IPS-NIHi7 (cell line): Measurements from ENCODE around the gene VAC14.

Experiments used
- DNase-seq: peaks from one replicate; pipeline ENCODE4 v3.0.0; 2012; ENCODE audit warnings: mixed read lengths; ENCODE audit errors: extremely low spot score

The VAC14 gene

DNA sequence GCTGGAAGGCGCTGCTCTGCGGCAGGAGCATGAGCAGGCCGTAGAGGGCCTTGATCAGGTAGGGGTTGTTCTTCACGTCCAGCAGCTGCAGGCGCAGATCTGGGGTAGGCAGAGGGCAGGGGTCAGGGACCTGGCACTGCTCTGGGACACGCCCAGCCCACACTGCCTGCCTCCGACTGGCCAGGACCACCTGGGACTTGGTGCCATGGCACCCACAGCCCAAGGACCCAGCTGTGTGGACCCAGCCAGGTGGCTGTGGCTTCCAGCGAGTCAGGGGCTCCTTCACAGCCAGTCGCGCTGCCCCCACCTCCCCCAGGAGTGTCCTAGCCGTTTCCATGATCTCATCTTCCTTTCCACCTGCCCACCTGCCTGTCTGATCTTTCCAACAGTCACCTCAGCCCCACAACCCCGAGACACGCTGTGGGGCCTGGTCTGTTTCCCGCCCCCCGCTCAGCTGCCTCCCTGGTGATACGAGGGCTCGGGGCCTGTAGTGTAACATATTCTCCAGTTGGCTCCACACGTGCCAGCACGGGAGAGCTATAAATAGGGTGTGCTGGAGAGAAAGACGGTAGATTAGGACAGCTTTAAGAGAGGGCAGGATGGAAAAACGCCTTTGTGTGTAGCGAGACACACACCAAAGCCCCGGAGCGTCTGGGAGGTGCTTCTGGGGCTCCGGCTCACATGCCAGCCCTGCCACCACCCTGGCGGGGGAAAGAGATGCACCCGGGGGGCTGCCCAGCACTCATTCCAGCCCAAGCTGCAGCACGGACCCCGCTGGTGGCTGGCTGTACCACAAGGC lies 107.9 kb downstream of the VAC14 start:
- no peak for DNase-seq

DNA sequence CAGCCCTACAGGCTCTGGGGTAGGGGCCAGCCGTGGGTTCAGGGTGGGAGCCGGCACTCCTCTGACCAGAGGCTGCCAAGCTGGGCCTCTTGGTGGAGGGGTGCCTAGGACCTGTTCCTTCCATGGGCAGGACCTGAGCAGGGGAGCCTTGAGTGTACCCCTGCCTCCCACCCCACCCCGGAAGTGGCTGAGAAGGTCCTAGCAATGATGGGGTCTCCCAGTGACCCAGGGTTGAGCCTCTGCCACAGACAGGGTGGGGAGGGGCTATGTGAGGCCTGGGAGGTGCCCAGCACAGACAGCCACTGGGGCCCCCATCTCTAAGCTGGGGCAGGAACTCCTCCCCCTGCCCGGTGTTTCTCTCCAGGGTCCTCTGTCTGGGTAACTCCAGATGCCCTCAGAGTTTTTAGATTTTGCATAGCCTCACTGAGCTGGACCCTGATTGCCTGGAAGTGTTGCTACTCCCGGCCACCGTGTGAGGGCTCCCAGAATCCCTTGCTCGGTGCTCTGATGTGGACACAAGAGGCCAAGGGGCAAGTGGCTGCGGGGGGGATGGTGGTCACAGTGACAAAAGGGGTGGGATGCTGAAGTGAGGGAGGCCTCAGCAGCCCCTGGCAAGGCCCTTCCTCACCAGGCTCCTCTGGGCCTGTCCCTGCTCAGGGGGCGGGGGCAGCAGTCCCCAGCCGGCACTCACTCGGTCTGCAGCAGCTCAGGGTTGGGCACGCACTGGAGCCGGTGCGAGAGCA lies 108.7 kb downstream of the VAC14 start:
- DNase-seq: no peak

DNA sequence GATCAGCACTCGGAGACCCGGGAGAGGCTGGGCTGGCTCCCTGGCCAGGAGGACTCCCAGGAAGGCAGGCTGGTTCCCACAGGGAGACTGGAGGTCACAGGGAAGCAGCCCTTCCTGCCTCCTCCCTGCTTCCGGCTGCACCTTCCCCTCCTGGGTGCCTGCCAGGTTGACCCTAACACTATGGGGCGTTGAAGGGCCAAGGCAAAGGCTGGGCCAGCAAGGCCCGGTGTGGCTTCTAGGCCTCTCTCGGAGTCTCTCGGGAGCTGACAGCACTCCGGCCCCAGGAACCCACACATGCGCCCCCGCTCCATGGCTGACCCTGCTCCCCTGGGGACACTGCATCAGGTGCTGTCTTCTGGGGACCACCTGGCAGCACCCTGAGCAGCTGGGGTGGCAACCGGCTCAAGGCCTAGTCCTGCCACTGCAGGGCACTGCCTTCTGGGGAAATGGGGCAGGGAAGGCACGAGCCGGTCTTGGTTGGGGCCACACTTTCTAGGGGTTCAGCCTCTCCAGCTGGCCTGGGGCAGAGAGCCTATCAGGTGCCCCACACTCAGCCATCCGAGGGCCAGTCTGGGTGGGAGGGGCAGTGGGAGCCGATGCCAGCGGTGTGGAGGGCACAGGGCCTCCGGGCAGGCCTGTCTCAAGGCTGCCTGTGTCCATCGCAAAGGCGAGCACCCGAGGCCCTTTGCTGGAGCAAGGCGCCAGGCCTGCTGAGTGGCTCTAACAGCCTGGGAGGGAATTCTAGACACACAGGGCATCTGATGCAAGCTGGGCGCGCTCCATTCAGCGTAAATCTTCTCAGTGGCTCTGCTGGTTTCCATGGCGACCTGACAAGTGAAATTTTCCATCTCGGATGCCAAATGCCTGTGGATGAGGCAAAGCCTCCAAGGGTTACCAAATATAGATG lies 109.5 kb downstream of the VAC14 start:
- DNase-seq: no peak

DNA sequence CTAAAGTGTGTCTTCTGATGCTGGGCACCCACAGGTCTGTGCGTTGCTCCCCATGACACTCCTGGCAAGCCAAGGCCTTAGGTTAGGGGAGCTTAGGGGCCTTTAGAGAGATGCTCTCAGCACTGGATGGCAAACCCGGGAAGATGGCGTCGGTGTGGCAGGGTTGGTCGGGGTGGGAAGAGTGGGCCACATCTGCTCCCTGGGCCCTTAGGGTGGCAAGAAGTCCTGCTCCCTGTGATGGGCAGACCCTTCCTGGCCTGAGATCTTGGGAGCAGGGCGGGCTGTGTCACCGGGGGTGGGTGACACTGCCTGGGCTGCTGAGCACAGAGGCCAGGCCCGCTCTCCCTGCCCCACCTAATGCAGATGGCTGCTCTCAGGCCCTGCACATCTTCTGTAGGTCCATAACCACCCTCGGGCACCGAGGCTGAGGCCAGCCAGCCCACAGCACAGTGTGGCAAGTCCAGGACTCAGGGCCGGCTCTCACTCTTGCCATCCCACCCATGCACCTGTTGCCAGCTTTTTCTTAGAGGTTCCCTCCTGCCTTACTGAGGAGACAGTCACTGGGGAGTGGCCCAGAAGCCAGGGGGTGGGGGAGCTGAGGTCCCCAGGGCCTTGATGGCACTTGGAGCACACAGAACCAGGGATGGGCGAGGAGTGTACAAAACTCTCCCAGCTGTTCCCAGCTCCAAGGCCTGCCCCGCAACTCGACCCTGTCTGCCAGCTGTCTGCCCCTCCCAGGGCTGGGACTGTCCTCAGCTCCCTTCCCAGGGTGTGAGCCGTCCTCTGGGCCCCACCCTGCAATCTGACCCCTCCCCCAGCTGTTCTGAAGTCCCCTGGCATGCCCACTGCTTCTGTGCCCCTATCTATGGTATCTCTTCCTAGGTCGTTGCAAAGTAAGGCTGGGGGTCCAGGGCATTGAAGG lies 110.7 kb downstream of the VAC14 start:
- no peak for DNase-seq

DNA sequence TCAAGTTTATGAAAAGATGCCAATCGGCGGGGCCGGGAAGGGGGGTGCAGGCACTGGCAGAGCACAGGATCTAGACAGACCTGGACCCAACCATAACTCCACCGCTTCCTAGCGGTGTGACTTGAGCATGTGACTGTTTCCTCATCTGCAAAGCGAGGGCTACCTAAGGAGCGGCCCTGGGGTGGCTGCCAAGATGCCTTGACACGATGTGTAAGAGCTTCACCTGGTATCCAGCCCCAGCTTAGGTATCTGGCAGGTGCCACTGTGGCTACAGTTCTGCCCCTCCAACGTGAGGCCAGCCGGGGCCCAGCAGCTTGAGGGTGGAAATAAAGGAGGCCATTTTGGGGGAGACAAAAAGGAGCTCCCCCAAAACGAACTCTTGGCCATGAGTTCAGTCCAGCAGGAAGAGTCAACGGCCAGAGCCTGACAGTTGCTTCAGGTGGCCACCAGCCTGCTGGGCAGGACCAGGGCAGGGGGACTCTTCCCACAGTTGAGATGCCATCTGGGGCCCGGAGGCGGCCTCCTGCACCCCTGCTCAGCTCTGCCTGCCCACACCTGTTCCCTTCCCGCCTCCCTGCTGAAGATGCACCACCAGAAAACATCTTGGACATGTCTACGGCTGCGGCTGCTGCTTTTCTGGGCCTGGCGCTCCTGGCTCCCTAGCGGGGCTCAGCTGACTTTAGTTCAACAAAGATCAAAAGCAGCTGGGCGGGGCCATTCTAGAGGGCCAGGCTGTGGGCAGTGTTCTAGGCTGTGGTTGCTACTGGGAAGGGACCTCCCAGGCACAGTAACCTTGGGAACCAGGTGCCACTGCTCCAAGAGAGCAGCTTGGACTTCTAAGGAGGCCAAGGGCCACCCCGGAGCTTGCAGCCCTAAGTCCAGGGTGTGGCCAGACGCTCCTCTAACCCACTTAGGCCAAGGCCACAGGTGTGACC lies 111.7 kb downstream of the VAC14 start:
- DNase-seq: no peak

DNA sequence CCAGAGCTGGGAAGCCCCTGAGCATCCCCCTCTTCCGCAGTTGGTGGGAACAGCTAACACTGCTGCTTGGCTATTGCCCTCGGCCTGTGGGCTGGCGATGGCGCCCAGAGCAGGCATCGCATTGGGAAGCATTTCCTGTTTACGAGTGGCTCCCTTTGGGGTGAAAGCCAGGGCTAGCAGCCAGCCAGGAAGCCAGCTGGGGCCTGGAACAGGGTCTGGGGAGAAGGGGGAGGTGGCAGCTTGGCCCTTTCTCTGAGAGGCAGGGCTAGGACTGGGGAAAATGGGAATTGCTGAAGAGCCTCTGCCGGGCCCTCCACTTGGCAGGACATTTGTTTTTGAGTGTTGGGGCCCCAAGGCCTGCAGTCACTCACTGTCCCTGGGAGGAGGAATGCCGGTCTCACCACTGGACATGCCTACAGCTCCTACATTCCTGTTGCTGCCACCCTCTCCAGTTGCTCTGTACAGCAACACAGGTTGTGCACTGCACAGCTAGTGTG lies 112.7 kb downstream of the VAC14 start:
- no peak for DNase-seq

DNA sequence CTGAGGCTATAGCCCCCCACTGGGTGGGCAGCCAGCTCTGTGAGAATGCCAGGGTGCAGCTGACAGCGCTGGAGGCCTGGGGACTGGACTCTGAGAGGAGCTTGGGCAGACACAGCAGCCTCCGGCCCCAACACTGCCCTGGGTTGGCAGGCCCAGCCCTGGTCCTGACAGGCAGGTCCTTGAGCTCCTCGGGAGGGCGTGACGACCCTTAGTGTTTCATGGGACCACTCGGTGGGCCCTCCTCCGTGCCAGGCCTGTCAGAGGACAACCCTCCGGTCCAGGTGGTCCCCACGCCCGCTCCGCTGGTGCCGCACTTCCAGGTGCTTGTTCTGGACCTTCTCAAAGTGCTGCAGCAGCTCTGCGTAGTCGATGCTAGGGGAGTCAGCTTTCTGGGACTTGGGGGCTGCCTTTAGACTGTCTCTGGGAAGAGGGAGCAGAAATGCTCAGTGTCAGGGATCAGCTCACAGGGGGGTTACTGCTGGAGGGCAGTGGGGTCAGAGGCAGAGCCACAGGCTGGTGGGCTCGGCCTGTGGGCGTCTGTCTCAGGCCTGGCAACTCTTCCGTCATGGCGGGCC lies 113.2 kb downstream of the VAC14 start:
- no peak for DNase-seq

DNA sequence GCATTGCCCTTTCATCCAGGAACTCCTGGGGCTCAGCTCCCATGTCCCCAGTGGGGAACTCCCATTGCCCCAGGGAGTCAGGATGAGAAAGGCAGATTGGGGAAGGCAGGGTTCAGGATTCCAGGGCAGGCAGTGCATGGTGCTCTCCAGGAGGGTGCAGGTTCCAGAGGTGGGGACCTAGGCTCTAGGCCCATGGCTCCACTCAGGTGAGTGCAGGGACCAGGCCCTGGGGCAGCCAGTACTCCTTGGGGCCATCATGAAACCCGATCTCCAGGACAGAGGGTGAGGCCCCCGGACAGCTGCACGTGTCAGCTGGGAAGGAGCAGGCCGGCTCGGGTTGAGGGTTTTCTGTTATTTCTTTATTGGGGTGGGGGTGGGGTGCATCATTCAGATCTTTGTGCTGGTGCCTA lies 113.9 kb downstream of the VAC14 start:
- DNase-seq: no peak

DNA sequence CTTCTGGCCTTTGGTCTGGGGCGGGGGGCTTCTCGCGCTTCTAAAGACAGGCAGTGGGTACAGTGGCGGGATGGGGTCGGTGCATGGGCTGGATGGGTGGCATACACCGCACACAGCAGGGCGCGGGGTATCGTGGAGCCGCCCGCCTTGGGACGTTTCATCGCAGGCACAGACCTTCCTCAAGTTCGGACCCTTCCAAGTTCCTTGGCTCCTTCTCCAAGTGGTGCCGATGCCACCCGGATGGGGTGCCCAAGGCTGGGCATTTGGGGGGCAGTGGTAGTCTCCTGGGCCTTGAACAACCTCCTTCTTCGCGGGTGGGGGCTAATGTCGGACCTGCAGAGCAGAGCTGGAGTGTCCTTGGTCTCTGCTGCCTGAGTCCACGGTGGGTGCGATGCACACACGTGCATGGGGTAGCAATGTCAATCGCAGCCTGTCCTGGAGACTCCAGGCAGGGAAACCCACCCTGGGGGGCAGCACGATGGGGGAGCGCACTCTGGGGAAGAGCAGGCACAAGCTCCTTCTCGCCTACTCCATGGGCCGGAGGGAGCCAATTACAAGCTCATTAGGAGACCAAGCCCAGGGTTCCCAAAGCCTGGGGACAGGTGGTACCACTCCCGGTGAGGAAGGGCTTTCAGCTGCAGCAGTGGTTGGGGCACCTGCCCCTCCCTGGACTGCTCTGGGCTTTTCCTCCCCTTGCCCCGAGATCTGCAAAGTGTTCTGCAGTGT lies 114.4 kb downstream of the VAC14 start:
- no peak for DNase-seq

DNA sequence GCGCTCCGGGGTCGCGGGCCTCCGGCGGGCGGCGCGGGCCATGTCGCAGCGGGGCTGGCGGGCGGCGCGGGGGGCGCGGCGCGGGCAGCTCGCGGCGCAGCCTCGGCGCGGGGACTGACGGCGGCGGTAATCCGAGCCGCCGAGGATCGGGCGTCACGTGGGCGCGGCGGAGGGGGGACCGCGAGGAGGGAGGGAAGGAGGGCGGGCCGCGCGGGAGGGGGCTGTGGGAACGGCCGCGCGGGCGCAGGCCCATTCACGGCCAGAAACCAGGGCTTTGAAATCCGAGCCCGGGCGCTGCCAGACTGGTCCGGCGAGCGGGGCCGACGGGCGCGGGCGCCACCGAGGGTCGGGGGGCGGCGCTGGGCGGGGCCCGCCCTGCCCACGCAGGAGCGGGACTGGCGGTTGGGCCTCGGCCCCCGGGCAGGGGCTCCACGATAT lies 115.0 kb downstream of the VAC14 start, which contains the start of gene MTSS2:
Gene MTSS2, minus strand, starts transcription at position 116 of the 438 bp plus-strand sequence. CDS start 262 bp downstream, outside the sequence.
- DNase-seq: peak; percentile 92

DNA sequence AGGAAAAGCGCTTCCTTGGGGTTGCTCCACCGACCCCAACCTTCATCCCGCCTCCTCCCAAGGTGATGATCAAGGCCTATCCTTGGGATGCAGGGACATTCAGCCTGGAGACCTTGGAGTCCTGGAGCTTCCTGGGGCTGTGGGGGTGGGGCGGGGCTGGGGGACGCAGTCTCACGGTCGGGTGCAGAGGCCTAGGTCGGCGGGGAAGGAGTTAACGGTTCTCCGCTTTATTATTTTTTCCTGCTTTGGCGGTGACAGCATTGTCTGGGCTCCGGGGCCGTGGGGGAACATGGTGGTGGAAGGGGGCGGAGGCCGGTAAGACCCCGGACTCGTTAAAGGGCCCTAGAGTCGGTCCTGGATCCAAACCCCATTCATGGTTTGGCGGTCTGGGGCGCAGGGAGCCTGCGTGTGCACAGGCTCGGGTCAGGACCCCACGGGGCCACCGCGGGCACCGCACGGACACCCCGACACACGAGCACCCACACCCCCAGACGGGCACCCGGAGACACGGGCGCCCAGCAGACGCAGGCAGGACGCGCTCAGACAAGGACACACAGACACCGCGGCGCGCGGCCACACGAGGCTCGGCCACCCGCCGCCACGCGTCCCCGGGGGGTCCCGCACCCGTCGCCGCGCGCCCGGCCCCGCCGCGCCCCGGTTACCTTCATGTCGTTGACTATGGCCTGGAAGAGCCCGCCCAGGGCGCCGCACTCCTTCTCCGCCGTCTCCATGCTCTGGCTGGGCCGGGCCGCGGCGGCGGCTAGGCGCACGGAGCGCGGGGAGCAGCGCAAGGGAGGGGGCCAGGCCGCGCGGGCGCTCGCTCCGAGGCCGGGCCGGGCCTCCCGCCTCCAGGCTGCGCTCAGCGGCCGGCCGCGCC lies 115.7 kb downstream of the VAC14 start:
- no peak for DNase-seq

DNA sequence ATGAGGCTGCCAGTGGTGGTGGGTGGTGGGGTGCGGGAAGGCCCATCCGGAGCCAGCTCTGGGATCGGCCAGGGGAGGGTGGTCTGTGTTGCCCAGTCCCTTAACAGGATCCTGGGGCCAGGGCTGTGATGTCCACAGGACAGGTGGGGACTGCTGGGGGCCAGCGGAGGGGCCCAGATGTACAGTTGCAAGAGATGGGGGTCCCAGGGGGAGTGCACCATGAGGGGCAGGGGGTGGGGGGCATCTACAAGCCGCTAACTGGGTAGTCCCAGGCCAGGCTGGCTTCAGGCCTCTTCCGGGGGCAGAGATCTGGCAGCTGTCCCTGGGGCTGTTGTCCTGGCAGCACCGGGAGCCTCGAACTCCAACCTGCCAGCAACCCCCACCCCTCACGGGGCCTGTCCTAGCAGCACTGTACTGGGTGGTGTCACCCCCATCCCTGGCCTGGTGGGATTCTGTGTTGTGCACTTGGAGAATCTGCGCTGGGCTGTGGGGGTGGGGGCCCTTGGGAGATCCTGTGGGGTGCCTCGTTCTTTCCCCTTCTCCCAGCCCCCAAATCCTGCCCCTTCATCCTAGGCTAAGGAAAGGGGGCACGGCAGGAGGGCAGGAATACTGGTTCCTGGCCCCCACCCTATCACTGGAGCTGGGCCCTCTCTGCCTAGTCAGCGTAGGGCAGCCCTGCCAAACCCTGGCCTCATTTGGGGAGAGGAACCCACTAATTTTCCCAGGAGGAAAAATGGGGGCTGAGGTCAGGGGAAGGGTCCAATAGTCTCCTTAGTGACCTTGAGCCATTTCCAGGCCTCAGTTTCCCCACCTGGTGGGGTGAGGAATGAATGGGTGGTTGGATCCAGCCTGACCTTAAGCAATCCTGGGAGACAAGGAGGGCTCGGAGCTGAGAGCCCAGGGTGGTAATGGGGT lies 116.6 kb downstream of the VAC14 start:
- DNase-seq: no peak

DNA sequence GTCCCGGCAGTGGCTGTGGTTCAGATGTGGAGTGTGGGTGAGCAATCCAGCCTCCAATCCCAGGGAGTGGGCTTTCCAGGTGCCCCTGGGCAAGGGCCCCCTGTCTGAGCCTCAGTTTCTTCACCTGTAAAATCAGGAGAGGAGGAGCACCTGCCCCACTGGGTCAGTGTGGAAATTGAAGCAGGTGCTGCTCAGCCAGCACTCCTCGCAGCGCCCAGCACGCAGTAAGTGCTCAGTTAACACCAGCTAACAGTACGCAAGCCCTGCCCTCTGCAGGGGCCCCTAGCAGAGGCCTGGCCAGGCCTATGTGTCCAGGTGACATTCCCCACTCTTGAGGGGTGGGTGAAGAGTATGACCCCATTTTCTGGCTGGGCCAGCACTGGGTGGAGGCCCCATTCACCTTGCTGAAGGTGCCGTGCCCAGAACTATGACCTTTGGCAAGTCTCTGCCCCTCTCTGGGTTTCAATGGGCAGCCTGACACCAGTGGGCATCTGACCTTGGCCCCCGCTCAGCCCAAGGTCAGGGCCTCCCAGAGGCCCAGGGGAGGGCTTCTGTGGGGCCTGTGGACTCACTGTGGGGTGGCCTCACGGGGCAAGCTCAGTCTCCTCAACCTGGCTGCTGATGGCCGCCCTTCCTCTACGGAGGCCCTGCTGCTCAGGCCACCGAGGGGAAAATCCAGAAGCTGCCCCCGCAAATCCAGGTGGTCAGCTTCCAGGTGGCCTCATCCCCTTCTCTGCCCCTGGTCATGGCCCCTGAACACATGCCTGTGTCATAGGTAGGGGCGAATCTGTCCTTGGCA lies 117.6 kb downstream of the VAC14 start:
- DNase-seq: no peak

DNA sequence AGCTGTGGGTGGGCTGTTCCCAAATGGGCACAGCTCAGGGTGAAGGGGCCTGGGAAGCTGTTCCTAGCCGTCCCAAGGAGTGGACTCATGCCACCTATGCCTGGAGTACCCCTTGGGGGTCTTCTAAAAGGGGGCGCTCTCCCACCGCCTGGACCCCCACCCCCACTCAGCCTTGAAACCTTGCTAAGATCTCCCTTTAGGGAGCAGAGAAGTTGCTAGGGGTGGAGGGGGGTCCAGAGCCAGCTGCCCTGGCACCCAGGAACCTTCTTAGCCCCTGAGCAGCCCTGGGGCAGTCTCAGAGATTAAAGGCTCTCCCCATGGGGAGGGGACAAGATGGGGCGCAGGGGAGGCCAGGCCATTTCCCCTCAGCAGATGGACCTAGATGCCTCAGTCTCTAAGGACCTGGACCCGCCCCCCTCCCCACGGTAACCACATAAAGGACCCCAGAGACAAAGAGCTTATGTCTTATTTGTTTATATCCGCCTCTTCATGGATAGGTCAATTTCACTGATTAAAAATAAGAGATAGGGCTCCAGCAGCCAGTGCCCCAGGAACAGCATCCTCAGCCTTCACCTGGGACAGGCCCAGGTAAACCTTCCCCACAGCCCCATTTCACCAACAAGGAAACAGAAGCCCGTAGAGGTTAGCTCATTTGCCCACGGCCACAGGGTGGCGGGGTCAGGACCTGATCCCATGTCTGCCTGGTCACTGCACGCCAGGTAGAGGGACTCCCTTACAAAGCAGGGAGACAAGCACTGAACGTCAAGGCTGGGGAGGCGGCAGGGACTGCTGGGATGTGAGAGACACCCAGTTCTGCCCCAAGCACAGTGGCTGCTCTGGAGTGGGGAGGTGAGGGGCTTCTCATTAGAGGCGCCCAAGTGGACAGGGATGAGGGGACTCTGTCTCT lies 118.5 kb downstream of the VAC14 start:
- DNase-seq: no peak
